Heart left ventricle (tissue), 13 donors: ENCODE measurements around the gene GTF2I.

Source experiments
- POLR2A ChIP-seq, 2 donors: fragments of 450-650 bp; IDR thresholded peaks; one replicate each; pipeline ENCODE4 v1.6.1; 2017; ENCODE audit warnings: antibody characterized with exemption in 2 of 2, mild to moderate bottlenecking in 2 of 2, moderate library complexity in 2 of 2
- TF ChIP-seq, protein P1 (sequence below), 12 donors: fragments of 200-600 bp; sonication (generic) in 4 of 12; IDR thresholded peaks; one replicate each; pipeline versions ENCODE4 v1.5.0 to v1.8.0; 2018 to 2022; ENCODE audit warnings: antibody characterized with exemption in 12 of 12, mild to moderate bottlenecking in 5 of 12
- donor health status: ischemic (EF 13 %, LVEDD 7.1; RV severe dilation, severe dysfunction).
- donor health status: DM: no; HTN: yes; CAD: no.
- donor health status: DM: no; HTN: no; CAD: no.
- donor health status: ischemic (EF 25% LVEDD 6.9; RV normal size, moderate dysfunction).
- donor health status: ischemic (EF 25% LVEDD 5.7; RV mildly dilated, moderate dysfunction).
- donor health status: ischemic (EF 35%, LVEDD 5.7; RV mildly dilated, moderate dysfunction).
- donor health status: nonischemic (EF 11% LVEDD 7.7; RV severe dilation, severe dysfunction).
- donor health status: DM: yes; HTN: yes; CAD: no.
- donor health status: PGD.
- donor health status: ischemic (EF 29% LVEDD 5.4; RV normal size, mild dysfunction).
- donor health status: nonischemic (EF 23%, LVEDD 6.1; RV moderate dilation, normal function).

DNA sequence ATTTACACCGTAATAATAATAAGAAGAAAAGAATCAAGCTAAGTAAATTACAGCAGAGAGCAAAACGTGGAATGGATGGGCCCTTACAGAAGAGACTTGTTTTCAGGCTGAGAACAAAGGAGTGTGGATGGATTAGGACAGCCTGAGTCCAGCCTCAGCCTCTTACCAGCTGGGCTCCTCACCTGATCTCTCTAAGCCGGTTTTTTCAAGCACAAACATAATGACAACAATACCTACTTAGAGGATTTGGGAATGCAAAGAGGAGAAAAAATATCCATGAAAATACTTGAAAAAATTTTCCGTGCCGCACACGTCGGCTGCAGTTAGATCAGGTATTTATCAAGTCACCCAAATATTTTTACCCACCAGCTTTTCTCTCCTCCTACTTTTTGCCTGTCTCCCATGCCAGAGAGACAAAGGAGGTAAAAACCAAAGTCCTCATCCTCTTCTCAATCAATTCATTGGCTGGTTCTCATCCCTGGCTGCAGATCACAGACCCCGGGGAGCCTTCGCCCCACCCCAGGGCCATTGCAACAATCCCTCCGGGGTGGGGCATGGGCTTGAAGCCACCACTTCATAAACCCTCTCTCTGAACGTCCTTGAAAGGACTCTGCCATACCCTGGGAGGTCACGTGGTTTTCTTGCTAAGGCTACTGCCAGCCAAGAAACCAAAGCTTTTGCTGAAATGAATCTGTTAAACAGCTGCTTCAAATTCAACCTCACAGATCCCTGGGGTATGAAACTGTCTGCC is 29.7 kb upstream of the GTF2I start:
- TF ChIP-seq, protein P1, sequence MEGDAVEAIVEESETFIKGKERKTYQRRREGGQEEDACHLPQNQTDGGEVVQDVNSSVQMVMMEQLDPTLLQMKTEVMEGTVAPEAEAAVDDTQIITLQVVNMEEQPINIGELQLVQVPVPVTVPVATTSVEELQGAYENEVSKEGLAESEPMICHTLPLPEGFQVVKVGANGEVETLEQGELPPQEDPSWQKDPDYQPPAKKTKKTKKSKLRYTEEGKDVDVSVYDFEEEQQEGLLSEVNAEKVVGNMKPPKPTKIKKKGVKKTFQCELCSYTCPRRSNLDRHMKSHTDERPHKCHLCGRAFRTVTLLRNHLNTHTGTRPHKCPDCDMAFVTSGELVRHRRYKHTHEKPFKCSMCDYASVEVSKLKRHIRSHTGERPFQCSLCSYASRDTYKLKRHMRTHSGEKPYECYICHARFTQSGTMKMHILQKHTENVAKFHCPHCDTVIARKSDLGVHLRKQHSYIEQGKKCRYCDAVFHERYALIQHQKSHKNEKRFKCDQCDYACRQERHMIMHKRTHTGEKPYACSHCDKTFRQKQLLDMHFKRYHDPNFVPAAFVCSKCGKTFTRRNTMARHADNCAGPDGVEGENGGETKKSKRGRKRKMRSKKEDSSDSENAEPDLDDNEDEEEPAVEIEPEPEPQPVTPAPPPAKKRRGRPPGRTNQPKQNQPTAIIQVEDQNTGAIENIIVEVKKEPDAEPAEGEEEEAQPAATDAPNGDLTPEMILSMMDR (IDR thresholded peaks at IDR 0.05) = no peak
- TF ChIP-seq POLR2A (IDR thresholded peaks at IDR 0.05) = no peak
